Urothelium cell line (cell line): ENCODE measurements around the gene HPS4.
"Not testable (repeated sequence)": the region's sequence is repeated elsewhere in the genome, so short reads cannot be mapped to it uniquely, and the experiment has no call there.

Source experiments
- DNase-seq: peaks from one replicate; pipeline ENCODE4 v3.0.0; 2011; ENCODE audit warnings: low spot score, mixed read lengths
- FAIRE-seq: peaks from 2 replicates; lab custom pipeline; 2011; peaks lifted over from hg19 to GRCh38; lab: Jason Lieb, UNC

HPS4 gene

DNA sequence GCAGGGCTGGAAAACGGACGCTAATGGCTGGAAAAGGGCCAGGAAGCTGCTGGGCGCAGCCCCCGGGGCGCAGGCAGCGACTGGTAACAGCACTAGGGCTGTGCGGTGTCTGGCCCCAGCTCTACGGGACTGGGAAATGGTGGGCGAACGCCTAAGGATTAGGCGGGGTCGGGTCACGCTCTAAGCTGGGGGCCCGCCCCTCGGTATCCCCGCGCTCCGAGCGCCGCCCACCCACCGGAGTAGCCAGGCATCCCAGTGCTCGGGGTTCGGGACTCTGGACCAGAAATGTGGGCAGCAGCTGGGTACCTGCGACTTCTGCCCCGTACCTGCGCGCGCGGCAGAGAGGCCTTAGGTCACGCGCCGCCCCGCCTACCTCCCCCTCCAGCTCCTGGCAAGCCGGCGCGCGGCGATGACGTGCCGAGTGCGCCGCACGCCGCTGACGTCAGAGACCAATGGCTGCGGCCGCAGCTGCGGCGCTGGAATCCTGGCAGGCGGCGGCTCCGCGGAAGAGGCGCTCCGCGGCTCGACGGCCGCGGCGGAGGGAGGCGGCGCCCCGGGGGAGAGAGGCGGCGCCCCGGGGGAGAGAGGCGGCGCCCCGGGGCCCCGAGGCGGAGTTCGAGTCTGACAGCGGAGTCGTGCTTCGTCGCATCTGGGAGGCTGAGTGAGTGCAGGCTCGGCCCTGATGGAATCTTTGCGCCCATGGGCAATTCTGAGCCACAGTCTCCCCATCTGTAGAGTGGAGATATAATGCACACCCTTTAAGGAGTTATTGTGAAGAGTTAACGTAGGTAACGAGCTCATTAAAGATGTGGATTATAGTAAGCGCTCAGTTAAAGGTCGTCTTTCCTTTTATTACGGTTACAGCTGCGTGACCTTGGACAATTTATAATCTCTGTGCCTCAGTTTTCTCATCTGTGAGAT is at the start of gene HPS4, which contains the start of gene SRRD:
TSS of gene HPS4 (minus strand) at position 345 of the 921 bp plus-strand sequence. CDS start 2,021 bp downstream, outside the sequence.
TSS of gene SRRD (plus strand) at position 439 of the 921 bp plus-strand sequence. CDS start at position 453, 14 bp downstream.
- FAIRE-seq (peak; percentile 100), DNase-seq (peak; percentile 99)

DNA sequence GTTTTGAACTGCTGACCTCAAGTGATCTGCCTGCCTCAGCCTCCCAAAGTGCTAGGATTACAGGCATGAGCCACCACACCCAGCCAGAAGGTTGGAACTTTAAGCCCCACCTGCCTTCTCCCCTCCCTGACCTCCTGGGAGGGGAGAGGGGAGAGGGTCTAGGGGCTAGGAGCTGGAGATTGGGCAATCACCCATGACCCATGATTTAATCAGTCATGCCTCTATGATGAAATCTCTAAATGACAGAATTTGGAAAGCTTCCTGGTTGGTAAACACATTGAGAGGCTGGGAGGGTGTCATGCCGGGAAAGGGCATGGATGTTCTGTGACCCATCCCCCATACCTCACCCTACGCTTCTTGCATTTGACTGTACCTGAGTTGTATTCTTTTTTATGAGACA is 45.8 kb upstream of the HPS4 start:
- no peak for DNase-seq
- peak; percentile 23 for FAIRE-seq

GRCh38 chr22:26528518-26528917 is 44.9 kb upstream of the HPS4 start:
- FAIRE-seq: not testable (repeated sequence)

DNA sequence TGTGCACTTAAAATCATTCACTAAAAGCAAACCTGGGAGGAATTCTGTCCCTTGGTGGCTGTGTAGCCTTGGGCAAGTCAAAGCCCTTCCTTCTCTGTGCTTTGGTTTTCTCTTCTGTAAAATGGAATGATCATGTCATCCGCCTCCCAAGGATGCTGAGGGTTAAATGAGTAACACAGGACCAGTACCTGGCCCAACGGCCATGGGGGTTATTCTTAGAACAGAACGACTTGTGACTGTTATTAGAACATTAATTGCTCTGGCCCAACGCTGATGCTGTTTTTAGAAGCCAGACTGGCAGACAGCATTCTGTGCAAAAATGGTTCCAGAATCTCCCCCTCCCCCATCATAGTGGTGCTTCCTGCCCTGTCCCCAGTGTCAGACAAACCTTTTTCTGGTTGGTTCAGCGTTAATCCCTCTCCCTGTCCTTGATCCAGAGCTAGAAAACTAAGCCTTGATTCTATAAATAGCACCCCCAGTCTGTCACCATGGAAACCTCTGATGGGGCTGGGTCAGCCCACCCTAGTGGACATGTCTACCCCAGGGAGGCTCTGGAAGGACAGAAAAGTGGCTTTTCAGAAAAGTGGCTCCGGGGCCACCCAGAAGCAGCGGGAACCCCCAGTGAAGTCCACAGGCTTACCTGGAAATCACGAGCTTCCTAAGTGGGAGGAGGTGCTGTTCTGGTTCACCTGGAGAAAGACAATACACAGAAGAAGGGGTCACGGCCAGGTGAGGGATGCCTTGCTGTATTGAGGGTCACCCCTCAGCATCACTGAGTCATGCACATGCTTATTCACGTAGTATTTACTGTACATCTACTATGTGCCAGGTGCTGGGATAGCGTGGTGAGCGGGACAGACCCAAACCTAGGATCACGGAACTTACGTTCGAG is 44.2 kb upstream of the HPS4 start:
- DNase-seq (no peak), FAIRE-seq (peak; percentile 95)

More at GRCh38 chr22:26528518-26528917, 44.9 kb upstream of the HPS4 start:
- not testable (repeated sequence) for DNase-seq

- no peak for DNase-seq
- peak; percentile 40 for FAIRE-seq
These were observed 43.6 kb upstream of the HPS4 start for GRCh38 chr22:26527167-26527566.

DNA sequence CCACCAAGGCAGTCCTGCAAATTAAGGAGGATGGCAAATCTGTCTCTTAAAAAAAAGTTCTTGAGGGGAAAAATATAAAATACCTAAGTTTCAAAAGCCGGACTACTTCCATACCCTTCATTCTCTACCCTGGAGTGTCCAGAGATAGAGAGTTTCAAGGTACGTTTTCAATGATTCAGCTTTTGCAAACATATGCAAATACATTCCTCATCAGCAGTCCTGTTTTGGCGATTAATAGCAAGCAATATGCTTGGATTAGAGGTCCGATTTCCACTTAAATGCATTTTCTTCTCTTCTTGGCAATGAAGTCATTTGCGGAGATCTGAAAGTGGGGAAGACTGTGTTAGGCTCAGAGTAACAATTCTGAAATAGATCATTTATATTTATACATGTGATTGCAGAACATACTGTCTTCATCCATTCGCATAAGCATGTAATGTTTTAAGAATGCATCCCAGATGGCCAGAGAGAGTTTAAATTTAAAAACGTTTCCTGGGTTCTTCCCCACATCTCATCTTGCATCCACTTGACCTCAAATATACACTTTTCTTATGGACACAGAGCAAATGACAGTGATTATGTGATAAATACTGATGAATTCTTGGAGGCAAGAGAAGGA is 42.5 kb upstream of the HPS4 start:
- FAIRE-seq (peak; percentile 73), DNase-seq (no peak)

DNA sequence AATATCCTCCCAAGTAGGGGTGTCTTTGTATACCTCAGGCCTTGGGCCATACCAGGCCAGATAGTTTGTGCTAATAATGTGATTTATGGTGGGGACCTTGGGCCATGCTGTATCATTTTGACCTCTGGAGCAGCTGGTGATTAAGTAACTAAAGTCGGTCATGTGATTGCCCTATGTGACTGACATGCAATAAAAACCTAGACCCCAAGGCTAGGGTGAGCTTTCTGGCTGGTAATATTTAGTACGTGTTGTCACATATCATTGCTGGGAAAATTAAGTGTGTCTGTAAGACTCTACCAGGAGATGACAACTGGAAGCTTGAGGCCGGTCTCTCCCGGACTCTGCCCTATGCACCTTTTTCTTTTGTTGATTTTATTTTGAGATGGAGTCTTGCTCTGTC is 41.3 kb upstream of the HPS4 start:
- DNase-seq (no peak), FAIRE-seq (peak; percentile 84)

DNA sequence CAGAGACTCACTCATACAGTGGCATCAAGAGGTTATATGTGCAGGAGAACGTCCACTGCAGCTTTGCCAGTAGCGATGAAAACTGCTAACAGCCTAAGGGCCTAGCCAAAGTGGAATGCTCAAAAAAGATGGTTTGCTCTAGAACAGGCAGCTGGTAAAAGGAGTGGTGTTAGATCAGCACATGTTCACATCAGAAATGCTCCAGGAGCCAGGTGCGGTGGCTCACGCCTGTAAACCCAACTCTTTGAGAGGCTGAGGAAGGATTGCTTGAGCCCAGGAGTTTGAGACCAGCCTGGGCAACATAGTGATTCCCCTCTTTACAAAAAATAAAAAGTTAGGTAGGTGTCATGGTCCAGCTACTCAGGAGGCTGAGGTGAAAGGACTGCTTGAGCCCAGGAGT is 39.0 kb upstream of the HPS4 start:
- DNase-seq: no peak
- FAIRE-seq: peak; percentile 92

- DNase-seq: no peak
These were observed 38.4 kb upstream of the HPS4 start for GRCh38 chr22:26522012-26522411.

DNA sequence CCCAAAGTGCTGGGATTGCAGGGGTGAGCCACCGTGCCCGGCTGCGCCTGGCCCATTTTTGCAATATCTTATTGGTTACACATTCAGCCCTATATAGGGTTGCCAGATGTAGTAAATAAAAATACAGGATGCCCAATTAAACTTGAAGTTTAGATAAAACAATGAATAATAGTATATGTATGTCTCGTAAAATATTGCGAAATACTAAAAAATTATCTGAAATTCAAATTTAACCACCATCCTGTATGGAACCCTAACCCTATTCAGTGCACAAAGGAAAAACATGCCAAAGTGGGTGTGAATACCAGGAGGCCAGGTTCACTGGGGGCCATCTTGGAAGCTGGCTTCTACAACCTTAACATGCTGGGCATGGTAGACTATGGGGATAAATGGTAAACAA is 33.8 kb upstream of the HPS4 start:
- FAIRE-seq (peak; percentile 75), DNase-seq (no peak)

More at GRCh38 chr22:26522012-26522411, 38.4 kb upstream of the HPS4 start:
- peak; percentile 86 for FAIRE-seq

DNA sequence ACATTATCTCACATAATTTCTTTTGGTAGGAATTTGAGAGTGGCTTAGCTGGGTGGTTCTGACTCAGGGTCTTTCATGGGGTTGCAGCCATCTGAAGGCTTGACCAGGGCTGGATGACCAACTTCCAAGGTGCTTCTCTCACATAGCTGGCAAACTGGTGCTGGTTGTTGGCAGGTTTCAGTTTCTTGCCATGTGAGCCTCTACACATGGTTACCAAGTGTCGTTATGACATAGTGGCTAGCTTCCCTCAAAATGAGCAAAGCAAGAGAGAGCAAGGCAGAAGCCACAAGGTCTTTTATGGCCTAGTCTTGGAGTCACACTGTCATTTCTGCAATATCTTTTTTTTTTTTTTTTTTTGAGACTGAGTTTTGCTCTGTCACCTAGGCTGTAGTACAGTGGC is 32.9 kb upstream of the HPS4 start:
- no peak for DNase-seq
- no peak for FAIRE-seq

GRCh38 chr22:26515931-26516330 is 32.3 kb upstream of the HPS4 start:
- DNase-seq: no peak
- FAIRE-seq: no peak

GRCh38 chr22:26514419-26515161 is 31.0 kb upstream of the HPS4 start:
- DNase-seq (no peak), FAIRE-seq (no peak)

- FAIRE-seq (peak; percentile 84), DNase-seq (no peak)
These were observed 30.3 kb upstream of the HPS4 start for GRCh38 chr22:26513838-26514237.

- FAIRE-seq (peak; percentile 100), DNase-seq (peak; percentile 100)
These were observed 28.7 kb upstream of the HPS4 start, which contains the start of gene TFIP11 for GRCh38 chr22:26512149-26512793. Gene TFIP11 (minus strand): TSS chr22:26512473. CDS start chr22:26510272, 2,201 bp downstream.

GRCh38 chr22:26508148-26508547 is 24.6 kb upstream of the HPS4 start:
- DNase-seq (no peak), FAIRE-seq (no peak)

DNA sequence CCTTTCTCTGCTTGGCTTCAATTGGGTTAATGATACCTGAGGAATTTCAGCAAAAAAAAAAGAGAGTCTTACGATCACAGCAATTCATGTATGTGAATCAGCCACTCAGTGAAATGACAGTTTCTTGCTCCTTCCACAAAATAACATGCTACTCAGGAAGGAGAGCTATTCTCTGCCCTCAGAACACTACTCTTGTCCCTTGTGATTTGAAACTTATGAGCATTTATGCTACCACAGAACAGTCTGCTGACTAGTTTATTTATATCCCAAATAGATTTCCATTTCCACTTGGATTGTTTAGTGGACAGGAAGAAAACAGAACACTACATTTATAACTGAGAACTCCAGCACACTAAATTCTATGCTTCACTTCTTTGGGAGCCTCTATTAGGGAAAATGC is 20.2 kb upstream of the HPS4 start:
- DNase-seq (no peak), FAIRE-seq (peak; percentile 40)

DNA sequence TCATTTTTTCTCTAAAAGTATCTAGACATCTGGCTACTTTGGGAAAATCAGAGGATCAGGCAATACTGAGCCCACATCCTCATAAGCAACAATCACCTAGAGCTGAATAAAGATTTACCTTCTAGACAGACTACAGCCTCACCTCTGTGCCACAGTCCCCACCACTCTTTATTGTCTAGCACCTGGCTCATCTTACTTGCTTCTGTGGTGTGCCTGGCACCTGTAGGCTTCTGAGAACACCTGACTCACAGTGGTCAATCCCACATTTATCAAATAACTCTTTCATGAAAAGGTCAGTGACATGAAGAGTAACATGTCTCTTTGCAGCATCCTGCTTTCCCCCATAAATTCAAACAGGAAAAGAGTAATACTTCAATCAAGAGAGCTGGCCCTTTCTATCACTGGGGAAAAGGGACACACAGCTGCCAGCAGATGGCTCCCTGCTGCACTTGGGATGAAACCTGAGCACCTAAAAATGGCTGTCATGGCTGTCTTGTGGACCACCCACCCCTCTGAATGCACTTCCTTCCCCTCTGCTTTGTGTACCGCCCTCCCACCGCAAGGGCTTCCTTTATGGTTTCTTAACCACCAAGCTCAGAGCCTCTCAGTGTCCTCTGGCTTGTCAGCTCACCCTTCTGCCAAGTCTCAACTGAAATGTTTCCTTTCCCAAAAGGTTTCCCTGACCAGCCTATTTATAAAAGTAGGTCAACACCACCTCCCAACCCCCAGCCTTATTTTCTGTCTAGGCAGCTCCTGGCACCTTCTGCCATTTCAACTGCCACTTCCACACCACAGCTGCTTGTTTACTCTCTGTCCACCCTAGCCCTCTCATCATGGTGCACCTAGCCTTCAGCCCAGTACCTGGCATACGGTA is 19.3 kb upstream of the HPS4 start:
- peak; percentile 71 for DNase-seq
- FAIRE-seq: peak; percentile 93
